GM21786 (cell line): ENCODE data around the gene B4GALT4.
A peak's percentile ranks its signal among the peaks of the same experiment; 100 is the strongest.

Experiments used
- ATAC-seq: cut with Tn5 transposase; IDR thresholded peaks from one replicate; pipeline ENCODE4 v1.9.1; 2021; ENCODE audit not compliant: unreplicated experiment

The B4GALT4 gene

DNA sequence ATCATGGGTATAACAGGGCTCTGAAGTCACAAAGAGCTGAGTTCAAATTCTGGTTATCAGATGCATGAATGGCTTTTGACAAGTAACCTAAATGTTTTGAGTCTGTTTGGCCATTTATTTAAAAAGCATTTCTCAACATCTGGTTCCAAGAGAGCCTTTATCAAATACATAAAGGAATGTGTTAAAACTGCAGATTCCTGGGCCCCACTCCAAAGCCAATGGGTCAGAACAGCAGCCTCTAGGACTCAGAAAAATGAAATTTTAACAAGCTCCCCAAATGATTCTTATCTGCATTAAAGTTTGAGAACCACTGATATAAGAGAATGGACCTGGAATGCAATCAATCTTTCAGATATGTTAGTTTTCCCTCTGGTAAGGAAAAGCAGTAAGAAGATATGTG, 3.4 kb downstream of the B4GALT4 start:
- ATAC-seq: no peak

DNA sequence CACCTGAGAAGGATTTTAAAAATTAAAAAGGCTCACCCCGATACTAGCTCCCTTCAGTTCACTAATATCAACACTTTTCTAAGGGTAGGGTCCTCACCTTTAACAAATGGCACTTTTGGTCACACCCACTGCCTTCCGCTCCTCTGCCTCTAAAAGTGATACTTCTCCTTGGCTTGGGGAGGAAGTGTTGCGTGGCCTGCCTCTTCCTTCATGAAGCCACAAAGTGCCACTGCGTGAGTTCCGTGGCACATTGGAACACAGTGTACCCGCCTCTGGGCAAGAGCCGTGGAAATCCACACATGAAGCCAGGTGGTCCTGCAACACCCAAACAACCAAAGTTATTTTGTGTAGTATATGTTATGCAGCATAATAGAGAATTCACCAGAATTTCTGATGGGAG, 3.9 kb downstream of the B4GALT4 start:
- no peak for ATAC-seq

DNA sequence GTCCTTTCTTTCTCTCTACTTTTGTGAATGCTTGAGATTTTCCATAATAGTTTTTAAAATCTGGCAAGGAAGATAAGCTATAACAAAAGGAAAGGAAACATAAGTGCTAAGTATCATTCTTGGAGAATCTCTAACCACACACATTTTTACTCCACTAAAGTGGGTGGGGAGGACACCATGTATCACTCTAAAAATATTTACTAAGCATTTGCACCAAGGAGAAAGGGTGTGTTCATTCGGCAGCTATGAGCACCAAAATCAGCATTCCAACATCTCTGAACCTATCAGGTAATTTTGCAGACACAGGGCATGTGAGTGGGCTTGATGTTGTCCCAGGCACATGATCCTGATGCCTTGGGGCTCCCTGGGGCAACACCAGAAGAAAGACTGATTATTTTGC, 5.5 kb downstream of the B4GALT4 start:
- ATAC-seq: no peak

DNA sequence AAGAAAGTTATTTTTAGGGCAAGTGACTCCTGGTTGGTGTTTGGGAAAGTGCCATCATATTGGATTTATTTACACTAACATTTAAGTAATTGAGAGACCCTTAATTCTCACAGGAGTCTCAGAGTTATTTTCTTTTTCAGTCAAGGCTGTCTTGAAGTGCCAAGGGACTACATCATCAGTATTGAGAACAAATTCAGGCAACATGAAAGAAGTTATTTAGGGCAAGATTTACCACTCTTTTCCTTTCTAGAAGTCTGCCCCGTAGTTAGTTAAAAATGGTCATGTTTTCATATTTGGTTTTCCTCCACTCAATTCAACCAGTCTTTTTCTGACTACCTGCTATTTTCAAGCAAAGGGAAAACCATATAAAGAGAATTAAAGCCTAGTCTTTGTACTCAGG, 6.1 kb downstream of the B4GALT4 start:
- ATAC-seq: no peak

DNA sequence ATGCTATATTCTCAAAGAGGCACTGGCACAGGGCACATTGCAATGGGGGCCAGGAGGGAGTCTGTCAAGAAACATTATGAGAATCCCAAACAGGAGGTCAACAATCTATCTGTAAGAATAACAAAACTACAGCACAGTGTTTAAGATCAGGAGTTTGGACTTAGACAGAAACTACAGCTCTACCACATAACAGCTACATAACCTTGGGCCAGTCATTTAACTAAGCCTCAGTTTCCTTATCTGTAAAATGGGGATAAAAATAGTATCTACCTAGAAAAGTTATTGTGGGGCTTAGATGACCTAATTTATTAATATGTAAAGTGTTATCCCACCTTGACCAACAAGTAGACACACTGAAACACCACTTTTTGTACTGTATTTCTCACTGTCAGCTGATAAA, 9.9 kb downstream of the B4GALT4 start:
- ATAC-seq: no peak

DNA sequence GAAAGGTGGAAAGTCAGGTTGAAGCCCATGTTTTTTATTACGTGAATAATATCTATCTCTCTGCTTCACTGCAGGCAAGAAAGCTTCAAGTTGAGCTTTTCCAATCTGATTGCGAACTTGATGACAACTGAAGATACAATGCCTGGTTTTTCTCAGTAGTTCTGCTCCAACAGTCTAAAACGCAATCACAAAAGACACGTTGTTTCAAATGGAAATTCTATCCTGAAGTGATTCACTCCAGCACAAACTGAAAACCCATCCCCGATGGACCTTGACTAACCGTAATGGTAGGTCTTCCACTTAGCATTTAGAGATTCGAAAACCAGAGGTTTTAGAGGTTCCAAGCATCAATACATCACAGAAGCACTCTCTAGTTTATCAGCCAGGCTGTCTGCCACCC, 10.6 kb downstream of the B4GALT4 start:
- no peak for ATAC-seq

DNA sequence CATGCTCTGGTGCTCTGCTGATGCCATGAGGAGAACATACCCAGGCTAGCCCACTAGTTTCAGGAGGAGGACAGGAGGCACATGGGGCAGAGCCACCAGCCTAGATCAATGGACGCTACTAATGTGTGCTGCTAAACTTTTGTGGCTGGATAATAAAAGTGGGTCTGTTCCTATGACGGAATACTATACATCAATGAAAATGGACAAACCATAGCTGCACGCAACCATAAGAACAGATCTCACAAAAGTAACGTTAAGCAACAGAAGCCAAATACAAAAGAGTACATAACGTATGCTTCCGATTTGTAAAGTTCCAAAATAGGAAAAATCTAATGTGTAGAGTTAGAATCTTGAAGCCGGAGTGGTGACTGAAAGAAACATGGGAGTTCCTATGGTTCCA, 11.5 kb downstream of the B4GALT4 start:
- ATAC-seq: no peak

DNA sequence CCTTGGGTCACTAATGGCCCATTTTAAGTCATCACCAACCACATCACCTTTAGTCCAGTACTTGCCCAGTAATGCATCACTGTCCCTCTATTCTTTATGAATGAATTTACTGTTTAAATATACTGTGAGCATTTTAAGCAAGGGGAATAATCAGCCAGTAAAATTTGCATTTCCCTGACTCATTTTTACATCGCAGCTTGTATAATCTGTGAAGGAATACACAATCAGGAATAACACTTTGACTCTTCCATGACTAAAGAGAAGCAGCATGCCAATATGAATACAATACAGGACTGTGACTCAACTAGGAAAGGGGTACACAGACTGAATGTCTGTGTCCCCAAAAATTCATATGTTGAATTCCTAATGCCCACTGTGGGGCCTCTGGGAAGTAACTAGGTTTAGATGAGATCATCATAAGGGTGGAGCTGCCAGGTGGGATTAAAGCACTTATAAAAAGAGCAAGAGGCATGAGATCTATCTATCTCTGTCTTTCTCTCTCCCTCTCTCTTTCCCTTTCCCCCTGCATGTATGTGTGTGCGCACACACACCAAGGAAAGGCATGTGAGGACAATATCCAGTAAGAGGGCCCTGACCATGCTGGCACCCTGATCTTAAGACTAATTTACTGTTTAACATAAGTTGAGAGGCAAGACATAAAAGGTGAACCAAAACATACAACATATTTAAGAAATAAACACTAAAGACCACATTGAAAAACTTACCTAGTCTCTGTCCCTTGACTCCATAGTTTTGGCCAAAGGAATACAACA, 12.1 kb downstream of the B4GALT4 start:
- no peak for ATAC-seq

DNA sequence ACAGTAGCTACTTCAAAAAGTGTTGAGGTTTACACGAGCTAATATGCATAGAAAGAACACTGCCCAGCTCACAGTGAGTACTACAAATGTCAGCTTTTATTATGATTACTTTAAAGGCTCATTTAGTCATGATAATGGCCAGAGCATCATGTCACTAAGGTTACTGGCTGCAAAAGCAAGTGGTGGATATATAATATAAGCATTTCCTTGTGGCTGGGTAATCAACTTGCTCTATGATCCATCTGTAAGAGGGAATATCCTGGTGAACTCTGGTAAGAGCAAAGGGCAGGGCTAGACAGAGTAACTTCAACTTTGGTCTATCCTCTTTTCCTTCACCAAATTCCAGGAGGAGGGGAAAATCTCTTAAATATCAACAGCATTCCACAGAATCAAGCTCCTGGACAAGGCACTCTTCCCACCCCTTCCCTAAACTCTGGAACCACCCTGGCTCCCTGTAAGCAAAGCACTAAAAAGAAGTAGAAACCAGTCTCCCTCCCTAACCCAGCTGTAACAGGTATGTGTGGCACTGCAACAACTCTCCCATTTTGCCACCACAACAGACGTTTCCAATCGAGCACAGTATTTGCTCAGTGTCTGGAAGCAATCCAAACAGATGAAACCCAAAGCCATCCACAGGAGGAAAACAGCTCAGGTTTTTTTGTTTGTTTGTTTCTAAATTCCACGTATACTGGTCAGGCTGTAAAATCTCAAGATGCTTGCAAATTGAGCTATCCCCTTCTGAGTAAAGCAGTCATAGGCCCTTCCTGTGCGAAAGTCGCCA, 13.4 kb downstream of the B4GALT4 start:
- no peak for ATAC-seq

DNA sequence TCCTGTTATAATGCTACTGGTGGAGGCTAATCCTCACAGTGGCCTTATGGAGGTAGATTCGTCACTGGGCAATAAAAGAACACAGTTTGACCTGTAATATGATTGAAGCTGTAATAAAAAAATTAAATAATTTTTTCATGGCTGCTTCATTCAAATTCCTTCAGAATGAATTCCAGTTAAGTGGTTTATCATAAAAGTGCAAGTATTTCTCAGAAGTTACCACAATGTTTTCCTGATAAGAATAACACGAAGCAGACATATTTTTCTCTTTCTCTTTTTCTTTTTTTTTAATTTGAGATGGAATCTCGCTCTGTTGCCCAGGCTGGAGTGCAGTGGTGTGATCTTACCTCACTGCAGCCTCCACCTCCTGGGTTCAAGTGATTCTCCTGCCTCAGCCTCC, 15.6 kb downstream of the B4GALT4 start:
- ATAC-seq: no peak

DNA sequence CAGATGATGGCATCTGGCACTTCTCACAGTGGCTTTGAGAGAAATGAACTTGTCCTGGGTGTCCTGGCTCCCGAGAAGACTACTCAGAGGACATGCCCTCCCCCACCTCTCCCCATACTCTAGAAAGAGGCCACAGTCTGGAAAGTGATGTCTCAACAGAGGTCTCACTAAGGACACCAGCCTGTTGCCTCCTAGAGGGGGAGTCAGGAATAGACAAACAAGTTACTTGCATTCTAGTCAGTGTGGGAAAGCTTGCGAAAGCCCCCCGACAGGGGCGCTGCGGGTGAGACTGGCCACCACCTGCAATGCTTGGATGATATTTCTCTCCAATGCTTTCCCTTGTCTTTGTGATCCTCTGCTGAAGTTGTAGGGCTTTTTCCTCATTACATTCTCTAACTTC, 17.2 kb downstream of the B4GALT4 start:
- ATAC-seq: no peak

DNA sequence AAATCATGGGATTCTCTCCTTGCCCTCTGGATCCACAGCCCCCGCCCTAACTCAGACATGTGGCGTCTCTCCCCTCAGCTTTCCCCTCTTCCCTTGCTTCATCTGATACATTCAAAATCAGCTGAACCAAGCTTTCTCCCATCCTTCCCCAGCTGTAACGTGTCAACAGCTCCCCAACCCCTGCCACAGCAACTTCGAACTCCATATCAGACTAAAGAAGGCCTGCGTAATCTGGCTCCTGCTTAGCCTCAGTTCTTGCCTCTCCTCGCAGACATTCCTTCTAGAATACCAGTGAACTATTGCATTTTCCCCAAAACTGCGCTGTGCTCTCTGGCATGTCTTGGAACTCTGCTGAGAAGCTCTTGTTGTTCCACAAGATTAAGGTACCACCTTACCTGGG, 18.3 kb downstream of the B4GALT4 start:
- ATAC-seq: no peak

DNA sequence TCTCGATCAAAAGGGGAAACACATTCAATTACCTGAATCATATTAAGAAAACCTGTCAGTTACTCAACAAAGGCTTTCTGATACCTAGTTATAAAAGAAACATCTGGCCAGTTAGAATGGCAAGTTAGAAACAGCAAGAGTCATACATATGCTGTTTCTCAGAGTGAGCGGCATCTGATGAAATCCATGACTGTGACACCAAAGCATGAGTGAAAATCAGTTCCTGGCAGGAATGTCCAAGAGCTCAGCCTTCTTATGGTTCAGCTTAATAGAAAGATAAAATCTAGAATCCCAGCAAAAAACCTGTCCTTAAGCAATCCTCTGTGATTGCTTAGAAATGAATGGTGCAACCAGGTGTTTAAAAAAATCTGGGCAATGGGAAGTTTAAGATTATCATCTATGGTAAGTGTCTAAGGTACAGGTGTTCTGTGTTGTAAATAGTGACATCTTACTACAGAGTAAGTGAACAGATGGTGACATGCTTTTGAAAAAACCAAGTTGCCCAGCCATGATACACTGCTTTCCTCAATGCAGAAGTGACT, 18.8 kb downstream of the B4GALT4 start:
- no peak for ATAC-seq

DNA sequence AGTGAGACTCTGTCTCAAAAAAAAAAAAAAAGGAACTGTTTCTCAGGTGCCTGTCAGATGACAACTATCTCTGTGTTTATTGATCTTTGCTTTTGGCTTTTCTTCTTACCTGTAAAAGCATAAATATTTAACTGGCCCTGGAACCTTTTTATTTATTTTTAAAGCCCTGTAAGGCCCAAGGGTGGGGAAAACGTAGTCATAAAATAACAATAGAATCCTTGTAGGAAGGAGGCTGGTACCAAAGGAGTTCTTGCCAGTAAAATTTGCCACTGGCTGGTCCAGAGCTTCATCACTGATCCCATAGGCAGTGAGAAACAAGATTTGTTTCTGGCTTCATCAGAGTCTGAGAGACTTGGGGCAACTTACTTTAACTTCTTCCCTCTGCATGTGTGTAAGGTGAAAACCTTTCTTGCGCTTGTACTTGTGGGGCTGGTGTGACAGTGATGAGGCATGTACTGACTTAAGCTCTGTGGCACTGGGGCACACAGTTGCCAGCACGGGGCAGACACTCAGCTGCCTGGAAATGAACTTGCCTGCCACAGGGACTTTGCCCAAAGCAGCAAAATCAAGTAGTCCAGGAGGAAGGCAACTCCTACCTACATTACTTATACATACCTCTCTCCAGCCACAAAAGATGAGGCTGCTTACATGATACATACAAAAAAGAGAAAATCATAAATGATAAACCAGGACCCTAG, 19.6 kb downstream of the B4GALT4 start:
- ATAC-seq: no peak

DNA sequence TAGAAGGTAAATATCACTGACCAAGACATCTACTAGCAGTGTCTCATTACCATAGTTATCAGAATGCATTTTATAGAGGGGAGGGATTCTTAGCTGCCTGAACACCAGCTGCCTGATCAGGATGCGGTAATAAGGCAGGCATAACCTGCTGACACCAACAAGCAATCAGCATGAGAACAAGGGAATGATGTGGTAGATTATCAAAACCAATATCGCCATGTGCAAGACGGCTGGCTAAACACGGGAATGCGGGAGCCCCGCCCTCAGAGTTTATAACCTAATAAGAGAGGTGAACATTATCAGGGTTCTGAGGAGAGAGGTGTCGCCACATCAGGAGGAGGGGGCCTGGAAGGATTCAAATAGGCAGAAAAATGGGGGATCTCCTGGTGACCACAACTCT, 20.5 kb downstream of the B4GALT4 start:
- ATAC-seq: no peak

DNA sequence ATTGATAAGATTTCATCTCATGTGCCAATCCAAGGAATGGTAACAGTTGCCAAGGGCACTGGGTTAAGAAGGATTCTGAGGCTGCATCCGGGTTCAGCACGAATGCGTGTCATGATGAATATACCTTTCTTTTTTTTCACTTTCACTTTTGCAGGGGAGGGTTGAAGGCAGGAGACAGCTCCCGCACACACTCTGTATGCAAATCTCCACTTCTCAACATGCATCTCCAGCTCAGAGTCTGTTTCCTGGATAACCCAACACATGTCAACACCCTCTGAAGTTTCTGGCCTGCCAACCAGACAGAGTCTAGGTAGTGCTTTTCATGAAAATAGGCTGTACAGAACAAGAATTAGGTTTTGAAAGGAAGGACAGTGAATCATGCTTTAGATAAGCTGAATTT, 21.6 kb downstream of the B4GALT4 start:
- ATAC-seq: peak; percentile 99

DNA sequence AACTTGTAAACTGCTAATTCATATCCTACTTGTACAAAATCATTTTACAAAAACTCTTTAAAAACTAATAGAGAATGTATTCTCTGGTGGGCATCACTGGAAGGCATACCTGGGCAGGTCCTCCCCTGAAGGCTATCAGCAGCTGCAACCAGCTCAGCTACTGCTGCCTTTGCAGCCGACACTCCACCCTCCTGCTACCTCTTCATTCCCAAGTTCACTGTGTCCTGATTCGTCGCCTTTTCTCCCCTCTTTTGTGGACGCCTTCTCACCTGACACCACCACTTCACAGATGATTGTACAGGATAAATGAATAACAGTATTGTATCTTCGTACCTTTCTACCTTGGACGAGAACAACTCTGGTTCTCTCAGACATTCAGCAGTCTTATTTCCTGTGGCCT, 28.9 kb downstream of the B4GALT4 start:
- ATAC-seq: no peak

DNA sequence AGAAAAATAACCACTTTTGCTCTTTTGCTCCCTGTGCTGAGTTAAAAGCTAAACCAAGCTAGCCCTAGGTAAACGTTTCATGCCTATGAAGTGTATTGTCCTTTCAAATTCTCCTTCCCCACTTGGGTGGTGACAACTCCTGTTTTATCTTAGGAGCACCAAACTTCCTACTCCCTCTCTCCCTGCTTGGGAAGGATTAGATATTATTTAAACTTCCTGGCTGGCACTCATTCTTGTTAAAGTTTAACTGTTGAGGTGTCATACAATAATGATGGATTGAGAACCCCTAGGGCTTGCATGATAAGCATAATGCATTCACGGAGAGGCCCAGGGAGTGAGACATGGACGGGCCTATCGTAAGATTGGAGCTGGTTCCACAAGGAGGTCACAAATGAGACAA, 29.5 kb downstream of the B4GALT4 start:
- no peak for ATAC-seq

DNA sequence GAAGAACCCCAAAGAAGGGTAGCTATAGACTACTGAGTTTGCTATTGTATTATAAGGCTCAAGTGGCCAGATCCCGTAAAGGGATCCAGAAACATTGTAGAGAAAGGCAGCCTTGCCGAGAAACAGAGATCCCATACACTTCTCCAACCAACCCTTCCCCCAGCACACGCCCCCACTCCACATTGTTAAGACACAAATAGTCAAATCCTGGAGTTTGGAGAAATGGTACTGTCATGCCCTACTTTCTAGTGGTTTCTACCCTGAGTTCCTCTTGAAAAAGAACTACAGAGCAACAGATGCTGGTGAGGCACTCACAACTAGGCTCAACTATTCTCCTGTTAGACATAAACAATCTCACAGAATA, 33.2 kb downstream of the B4GALT4 start:
- ATAC-seq: no peak

DNA sequence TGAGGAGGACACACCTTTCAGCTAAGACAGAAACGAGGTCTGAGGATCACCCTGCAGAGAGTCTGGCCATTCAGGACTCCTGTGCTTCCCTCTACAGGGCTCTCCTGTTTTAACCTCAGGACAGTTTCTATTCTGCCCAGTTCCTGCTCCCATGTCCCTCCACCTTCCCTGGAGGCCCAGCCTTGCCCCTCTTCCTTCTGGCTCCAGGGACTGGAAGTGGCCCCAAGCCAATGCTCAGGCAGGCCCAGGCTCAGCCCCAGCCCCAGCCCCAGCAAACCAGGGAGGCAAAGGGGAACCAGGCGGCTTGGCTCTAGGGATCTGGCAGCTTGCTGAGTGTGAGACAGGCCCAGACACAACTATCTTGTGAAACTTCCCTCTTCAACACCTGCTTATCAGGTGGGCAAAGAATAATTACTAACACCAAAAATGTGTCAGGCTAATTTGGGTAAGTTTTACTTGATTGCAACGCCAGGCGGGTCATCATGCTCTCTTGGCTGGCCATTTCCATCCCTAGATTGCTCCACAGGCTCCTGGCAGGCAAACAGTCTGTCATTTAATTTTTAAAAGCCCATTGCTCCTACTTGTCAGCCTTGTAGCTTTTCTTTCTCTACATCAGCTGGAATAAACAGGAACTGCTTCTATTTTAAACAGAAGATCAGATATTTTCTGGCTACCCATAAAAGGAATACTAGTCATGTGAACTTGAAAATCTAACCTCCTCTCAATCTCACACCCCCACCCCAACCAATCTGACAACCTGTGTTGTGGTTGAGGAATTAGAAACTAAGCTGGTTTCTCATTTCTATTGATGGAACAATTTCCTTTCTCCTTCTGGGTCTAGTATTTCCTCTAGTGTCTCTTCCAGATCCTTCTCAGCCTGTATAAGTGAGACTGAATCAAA, 33.8 kb downstream of the B4GALT4 start:
- ATAC-seq: no peak

DNA sequence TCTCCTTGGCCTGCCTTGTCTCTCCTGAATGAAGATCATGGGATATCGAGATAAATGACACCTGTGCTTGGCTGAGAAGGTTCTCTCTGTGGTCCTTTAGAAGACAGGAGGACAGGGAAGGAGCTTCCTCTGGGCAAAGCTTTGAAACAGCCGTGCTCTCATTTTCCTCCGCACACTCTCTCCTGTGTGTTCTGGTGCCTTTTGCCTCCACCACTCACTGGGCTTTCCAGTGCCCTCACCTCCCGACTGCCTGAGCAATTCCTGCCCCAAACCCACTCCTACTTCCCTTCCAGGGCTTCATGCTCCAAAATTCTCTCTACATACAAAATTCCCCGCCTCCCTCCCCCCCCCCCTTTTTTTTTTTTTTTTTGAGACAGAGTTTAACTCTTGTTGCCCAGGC, 35.0 kb downstream of the B4GALT4 start:
- ATAC-seq: no peak
